LNCAP (cell line): ENCODE results near the gene CRYBA4.

Experiments used
- TF ChIP-seq, protein P1 (sequence below): fragments of 450-650 bp; IDR thresholded peaks from 2 replicates; pipeline ENCODE4 v1.5.1; 2017; ENCODE audit warnings: mild to moderate bottlenecking

The CRYBA4 gene

DNA sequence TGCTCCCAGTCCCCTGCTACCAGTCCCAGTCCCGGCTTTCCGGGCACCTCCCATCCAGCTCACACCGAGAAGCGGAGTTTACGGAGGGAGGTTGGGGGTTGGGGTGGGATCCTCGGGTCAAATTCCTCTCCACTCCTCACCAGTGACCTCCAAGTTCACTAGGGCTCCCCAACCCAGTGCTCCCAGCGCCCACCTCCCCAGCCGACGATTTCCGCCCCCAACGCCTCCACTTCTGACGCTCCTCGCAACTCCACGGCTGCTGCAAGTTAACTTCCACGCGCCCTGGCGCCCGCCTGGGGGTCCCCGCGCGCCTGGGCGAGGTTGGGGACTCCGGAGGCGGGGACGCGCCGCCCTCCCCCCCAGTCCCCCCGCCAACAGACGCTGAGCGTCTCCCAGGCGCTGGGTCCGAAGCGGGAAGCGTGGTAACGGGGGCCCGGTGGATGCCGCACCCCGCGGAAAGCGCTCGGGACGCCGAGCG lies 32.4 kb upstream of the CRYBA4 start:
- TF ChIP-seq, protein P1, sequence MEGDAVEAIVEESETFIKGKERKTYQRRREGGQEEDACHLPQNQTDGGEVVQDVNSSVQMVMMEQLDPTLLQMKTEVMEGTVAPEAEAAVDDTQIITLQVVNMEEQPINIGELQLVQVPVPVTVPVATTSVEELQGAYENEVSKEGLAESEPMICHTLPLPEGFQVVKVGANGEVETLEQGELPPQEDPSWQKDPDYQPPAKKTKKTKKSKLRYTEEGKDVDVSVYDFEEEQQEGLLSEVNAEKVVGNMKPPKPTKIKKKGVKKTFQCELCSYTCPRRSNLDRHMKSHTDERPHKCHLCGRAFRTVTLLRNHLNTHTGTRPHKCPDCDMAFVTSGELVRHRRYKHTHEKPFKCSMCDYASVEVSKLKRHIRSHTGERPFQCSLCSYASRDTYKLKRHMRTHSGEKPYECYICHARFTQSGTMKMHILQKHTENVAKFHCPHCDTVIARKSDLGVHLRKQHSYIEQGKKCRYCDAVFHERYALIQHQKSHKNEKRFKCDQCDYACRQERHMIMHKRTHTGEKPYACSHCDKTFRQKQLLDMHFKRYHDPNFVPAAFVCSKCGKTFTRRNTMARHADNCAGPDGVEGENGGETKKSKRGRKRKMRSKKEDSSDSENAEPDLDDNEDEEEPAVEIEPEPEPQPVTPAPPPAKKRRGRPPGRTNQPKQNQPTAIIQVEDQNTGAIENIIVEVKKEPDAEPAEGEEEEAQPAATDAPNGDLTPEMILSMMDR = no peak

DNA sequence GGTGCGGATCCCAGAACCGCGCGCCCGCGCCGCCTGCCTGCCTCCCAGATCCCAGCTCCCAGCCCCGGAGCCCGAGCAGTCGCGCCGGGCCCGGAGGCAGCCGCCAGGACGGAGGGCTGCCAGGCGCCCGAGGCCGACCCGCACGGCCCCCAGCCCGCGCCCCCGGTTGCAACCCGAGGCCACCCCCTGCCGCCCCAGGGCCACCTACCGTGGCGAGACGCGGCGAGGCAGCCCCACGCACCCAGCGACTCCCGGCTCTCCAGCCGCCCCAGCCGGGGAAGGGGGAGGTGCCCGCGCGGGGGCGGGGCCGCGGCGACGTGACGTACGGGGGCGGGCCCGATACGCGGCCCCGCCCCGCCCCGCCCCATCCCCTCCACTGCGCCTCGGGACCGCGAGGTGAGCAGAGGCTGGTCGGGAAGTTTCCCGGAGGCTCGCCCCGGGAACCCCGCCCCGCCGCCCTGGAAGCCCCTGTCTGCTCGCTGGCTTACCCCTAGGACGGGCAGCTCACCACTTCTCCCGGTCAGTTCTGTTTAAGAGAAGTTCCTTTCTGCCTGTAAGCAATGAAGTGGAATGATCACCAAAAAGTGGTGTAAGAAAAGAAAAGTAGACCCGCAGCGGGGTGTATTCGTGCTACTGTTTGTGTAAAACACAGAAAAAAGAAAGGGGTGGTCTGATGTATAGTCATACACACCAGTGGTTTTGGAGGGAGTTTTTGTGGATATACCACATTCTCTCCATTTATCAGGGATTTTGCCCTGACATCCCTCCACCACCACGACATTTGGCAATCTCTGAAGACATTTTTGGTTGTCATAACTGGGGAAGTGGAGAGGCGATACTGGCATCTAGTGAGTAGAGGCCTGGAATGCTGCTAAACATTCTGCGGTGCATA lies 31.7 kb upstream of the CRYBA4 start, which contains the start of gene TPST2:
Gene TPST2, minus strand, starts transcription at position 288 of the 892 bp plus-strand sequence. CDS start 48,502 bp downstream, outside the sequence.
- TF ChIP-seq, protein P1 = no peak

DNA sequence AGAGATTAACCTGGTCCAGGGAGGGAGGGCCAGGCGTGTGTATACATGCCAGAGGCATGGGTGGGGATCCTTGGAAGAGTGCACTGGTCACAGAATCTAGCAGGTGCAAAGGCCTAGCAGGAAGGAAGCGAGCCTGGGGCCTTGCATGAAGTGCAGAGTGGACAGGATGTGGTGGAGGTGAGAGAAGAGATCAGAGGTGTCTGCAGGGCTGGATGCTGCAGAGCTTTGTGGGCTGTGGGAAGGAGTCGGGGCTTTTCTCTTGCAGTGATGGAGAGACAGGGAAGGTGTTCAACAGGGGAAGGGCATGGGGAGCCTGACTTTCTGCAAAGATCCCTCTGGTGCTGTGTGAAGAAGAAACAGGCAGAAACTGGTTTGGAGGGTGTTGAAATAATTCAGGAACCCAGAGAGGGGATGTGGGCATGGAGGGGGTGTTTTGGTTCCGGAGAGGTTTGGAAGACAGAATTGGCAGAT lies 29.3 kb upstream of the CRYBA4 start:
- TF ChIP-seq, protein P1 = no peak

DNA sequence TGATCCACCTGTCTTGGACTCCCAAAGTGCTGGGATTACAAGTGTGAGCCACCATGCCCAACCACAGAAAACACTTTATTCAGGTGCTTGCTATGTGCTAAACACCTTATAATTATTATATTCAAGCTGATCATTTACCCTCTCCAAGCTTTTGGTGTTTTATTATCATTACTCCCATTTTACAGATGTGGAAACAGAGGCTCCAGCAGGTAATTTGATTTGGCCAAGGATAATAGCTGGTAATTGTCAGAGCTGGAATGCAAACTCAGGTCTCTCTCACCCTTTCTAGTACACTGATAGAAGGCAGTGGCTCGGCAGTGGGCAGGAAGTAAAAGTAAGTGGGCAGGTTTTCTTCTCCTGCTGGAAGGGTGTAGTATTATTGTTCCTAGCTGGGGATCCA lies 28.0 kb upstream of the CRYBA4 start:
- TF ChIP-seq, protein P1 = no peak

DNA sequence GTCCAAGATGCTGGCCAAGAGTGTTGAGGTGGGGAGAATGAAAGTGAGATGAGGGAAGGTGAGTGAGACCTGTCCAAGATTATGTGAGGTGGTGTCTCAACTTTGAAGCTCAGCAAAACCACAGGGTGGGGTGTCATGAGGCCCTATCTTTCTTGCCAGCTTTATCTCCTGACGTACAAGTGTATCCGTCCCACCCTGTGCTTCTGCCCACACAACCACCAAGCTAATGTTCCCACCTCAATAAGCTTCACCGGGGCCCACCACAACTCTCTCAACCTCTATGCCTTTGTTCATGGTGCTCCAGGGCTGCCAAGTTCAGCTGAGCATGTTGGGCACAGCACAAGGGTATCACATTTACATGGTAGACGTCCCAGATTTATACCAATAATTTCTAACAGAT lies 24.7 kb upstream of the CRYBA4 start:
- TF ChIP-seq, protein P1 = no peak

DNA sequence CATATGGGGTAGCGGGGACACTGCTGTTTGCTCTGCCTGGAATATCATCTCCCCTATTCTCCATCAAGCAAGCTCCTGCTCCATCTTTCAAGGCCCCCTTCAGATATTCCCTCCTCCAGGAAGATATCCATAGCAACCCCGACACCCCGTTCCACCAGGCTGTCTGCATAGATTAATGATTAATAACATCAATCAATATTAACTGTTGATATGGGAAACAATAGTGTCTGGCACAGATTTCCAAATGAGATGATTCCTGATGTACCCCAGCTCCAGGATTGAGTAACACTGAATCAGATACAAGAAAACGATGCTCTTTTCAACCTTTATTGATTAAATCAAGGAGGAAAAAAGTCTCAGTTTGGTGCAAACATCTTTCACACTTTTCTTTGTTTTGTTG lies 24.3 kb upstream of the CRYBA4 start:
- TF ChIP-seq, protein P1 = no peak

DNA sequence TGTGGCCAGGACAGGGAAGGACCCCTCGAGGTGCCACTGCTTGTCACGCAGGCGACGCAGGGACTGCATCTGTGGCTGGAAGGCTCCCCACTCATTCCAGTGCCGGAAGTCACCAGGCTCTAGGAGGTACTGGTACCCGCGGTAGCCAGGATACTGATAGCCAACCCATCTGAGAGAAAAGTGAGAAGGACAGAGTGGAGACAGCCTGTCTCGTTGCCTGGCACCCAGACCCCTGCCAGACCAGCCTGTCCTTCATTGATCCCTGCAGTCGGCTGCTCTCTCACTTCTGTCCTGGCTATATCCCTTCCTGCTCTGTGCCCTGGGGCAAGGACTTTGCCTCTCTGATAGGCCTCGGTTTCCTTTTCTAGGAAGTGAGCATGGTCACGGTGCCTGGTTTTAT lies 22.3 kb upstream of the CRYBA4 start:
- TF ChIP-seq, protein P1 = no peak
